B cell (primary cell): ENCODE measurements around the gene HDHD2.

Experiments used
- EZH2 ChIP-seq: IDR thresholded peaks from 2 replicates; pipeline ENCODE4 v1.6.1; 2012; ENCODE audit warnings: borderline replicate concordance, low read depth, mild to moderate bottlenecking, moderate library complexity, low read length; ENCODE audit not compliant: insufficient read depth, poor library complexity, severe bottlenecking
- TF ChIP-seq, protein P1 (sequence below): fragments of 200-600 bp; IDR thresholded peaks from one replicate; pipeline ENCODE4 v1.8.0; 2022; ENCODE audit warnings: antibody characterized with exemption, mild to moderate bottlenecking

DNA sequence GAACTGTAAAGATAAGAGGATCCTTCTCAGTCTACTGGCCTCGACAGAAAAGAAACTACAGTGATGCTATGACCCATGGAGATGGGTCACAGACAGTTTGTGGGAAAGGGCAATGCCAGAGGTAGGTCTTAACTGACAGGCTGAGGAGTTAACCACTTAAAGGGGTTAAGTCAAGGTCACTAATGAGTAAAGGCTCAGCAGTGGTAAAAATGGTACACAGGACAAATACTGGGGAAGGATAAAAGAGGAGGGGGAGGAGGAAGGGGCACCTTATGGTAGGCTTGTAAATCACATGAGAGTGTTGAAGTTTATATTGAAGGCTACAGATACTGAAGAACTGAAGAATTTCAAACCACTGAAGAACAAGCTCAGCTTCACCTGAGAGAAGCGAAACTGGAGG lies 16.0 kb upstream of the HDHD2 start:
- TF ChIP-seq, protein P1, sequence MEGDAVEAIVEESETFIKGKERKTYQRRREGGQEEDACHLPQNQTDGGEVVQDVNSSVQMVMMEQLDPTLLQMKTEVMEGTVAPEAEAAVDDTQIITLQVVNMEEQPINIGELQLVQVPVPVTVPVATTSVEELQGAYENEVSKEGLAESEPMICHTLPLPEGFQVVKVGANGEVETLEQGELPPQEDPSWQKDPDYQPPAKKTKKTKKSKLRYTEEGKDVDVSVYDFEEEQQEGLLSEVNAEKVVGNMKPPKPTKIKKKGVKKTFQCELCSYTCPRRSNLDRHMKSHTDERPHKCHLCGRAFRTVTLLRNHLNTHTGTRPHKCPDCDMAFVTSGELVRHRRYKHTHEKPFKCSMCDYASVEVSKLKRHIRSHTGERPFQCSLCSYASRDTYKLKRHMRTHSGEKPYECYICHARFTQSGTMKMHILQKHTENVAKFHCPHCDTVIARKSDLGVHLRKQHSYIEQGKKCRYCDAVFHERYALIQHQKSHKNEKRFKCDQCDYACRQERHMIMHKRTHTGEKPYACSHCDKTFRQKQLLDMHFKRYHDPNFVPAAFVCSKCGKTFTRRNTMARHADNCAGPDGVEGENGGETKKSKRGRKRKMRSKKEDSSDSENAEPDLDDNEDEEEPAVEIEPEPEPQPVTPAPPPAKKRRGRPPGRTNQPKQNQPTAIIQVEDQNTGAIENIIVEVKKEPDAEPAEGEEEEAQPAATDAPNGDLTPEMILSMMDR = no peak
- TF ChIP-seq EZH2 = no peak
